HG03460 (cell line): ENCODE results near the gene FBL.

Source experiments
- ATAC-seq: cut with Tn5 transposase; IDR thresholded peaks from one replicate; pipeline ENCODE4 v1.9.1; 2021; ENCODE audit not compliant: unreplicated experiment

The FBL gene

DNA sequence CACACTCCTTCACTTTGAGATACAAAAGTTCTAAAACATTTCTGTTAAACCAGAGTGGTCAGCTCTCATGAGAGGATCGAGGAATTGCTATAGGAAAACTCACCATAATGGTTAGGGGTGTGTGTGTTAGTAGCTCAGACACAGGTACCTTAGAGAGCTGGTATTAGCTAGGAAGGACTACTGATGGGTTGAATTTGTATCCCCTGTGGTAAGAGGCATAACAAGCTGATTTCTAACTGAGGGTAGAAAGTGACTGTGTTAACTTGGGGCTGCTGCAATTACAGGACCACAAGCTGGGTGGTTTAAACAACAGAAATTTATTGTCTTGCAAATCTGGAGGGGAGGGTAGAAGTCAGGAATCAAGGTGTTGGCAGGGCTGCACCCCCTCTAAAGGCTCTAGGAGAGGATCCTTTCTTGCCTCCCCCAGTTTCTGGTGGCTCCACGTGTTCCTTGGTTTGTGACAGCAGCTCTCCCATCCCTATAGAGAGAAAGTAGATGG is 50.1 kb downstream of the FBL start:
- no peak for ATAC-seq

DNA sequence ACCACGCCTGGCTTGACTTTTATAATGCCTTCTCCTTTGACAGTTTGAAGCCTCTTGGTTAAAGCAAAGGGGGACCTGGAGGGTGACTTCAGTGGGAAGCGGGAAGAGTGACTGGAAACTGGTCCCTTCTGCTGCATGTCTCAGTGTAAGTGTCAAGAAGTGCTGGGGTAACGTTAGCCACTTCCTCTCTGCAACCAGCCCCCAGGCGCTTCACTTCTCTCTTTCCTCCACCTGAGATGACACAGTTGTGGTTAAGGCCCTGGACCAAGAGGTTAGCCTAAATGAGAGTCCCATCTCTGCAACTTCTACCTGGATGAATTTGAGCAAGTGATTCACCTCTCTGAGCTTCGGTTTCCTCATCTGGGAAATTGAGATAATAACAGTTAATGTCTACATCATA is 51.2 kb downstream of the FBL start:
- ATAC-seq, result no peak

DNA sequence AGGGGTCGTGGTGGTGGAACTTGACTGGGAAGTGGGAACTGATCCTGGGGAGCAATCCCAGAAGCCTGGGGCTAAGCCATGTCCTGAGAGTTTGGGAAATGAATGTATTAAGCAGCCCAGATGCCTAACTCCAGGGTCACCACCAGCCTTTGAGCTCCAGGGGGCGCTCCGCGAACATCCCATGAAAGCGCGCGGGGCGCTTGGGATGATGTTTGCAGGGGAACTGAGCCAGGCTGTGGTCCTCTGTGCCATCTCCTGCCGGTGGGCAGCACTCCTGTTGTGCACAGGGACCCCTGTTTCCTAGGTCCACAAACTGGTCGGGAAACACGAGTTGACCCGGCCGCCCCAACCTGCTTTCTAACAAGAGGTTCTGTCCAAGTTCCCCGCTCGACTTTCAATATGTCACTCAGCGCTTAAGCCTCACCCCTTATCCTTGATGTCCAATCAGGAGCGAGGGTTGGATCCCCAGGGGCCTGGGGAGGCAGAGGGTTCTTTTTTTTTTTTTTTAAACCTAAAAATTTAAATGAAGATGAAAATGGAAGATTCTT is 53.1 kb downstream of the FBL start:
- ATAC-seq, result peak; percentile 77

DNA sequence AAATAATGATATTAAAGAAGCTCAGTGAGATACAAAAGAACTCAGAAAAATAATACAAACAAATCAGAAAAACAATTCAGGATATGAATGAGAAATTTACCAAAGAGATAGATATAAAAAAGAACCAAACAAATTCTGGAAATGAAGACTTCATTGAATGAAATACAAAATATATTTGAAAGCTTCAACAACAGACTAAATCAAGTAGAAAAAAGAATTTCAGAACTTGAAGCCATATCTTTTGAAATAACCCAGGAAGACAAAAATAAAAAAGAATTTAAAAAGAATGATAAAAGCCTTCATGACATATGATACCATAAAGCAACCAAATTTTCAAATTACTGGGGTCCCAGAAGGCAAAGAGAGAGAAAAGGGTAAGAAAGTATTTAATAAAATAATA is 57.9 kb downstream of the FBL start:
- no peak for ATAC-seq
